Kidney capillary endothelial cell (primary cell): ENCODE data around the gene RASAL1.

Experiments
- DNase-seq: peaks from one replicate; pipeline ENCODE4 v3.0.0-alpha.2; 2018; ENCODE audit warnings: low spot score

The RASAL1 gene

GRCh38 chr12:113135178-113136127, at the start of gene RASAL1:
TSS of gene RASAL1 (minus strand) at chr12:113135761. CDS start at chr12:113135462, 299 bp downstream.
- DNase-seq: no peak

- DNase-seq: peak; percentile 80
These were observed 49.3 kb upstream of the RASAL1 start for GRCh38 chr12:113184900-113185179.

- DNase-seq: no peak
These were observed 48.7 kb upstream of the RASAL1 start for GRCh38 chr12:113184098-113184899.

- DNase-seq: no peak
These were observed 47.5 kb upstream of the RASAL1 start for GRCh38 chr12:113183030-113183589.

- DNase-seq: no peak
These were observed 46.4 kb upstream of the RASAL1 start for GRCh38 chr12:113181975-113182374.

GRCh38 chr12:113180333-113180732, 44.8 kb upstream of the RASAL1 start:
- DNase-seq: no peak

GRCh38 chr12:113179023-113179422, 43.5 kb upstream of the RASAL1 start:
- no peak for DNase-seq

GRCh38 chr12:113174461-113175384, 39.2 kb upstream of the RASAL1 start:
- DNase-seq: peak; percentile 48

GRCh38 chr12:113173081-113173698, 37.6 kb upstream of the RASAL1 start:
- no peak for DNase-seq

- DNase-seq: no peak
These were observed 36.6 kb upstream of the RASAL1 start for GRCh38 chr12:113172185-113172584.

GRCh38 chr12:113171543-113171942, 36.0 kb upstream of the RASAL1 start:
- DNase-seq: no peak

GRCh38 chr12:113170926-113171325, 35.4 kb upstream of the RASAL1 start:
- no peak for DNase-seq

GRCh38 chr12:113170457-113170856, 34.9 kb upstream of the RASAL1 start:
- DNase-seq: no peak

GRCh38 chr12:113169697-113170096, 34.1 kb upstream of the RASAL1 start:
- no peak for DNase-seq

GRCh38 chr12:113167868-113168267, 32.3 kb upstream of the RASAL1 start:
- DNase-seq: no peak

GRCh38 chr12:113165521-113166450, 30.2 kb upstream of the RASAL1 start:
- no peak for DNase-seq

GRCh38 chr12:113164014-113164413, 28.5 kb upstream of the RASAL1 start:
- DNase-seq: no peak

- DNase-seq: no peak
These were observed 27.4 kb upstream of the RASAL1 start for GRCh38 chr12:113163030-113163360.

GRCh38 chr12:113162102-113163029, 26.8 kb upstream of the RASAL1 start:
- DNase-seq: peak; percentile 16
